NCI-H2171 (cell line): ENCODE measurements around the gene XBP1.
"Not testable (repeated sequence)": the region's sequence is repeated elsewhere in the genome, so short reads cannot be mapped to it uniquely, and the experiment has no call there.

Source experiments
- DNase-seq: peaks from one replicate; lab custom pipeline; 2025; lab: John Stamatoyannopoulos, UW

The XBP1 gene

GRCh38 chr22:28791841-28792490, 8.4 kb downstream of the XBP1 start:
- DNase-seq, result no peak

- DNase-seq, result no peak
These were observed 9.2 kb downstream of the XBP1 start for GRCh38 chr22:28791124-28791523.

GRCh38 chr22:28788601-28789000, 11.8 kb downstream of the XBP1 start:
- peak; percentile 37 for DNase-seq

- no peak for DNase-seq
These were observed 16.3 kb downstream of the XBP1 start for GRCh38 chr22:28783786-28784671.

GRCh38 chr22:28780296-28780695, 20.1 kb downstream of the XBP1 start:
- DNase-seq, result no peak

GRCh38 chr22:28779833-28780232, 20.5 kb downstream of the XBP1 start:
- DNase-seq, result no peak

GRCh38 chr22:28774378-28774777, 26.0 kb downstream of the XBP1 start:
- DNase-seq, result no peak

GRCh38 chr22:28773461-28773867, 26.9 kb downstream of the XBP1 start:
- no peak for DNase-seq

- peak; percentile 98 for DNase-seq
These were observed 27.5 kb downstream of the XBP1 start, which contains the start of gene CCDC117 for GRCh38 chr22:28772633-28773460. Gene CCDC117, plus strand, starts transcription at chr22:28772695. Its CDS starts 155 bp downstream, at chr22:28772850.

- peak; percentile 79 for DNase-seq
These were observed 29.1 kb downstream of the XBP1 start for GRCh38 chr22:28771195-28771791.

- no peak for DNase-seq
These were observed 30.8 kb downstream of the XBP1 start for GRCh38 chr22:28769394-28770085.

GRCh38 chr22:28768701-28769393, 31.5 kb downstream of the XBP1 start:
- no peak for DNase-seq

GRCh38 chr22:28766628-28767027, 33.7 kb downstream of the XBP1 start:
- DNase-seq, result no peak

- not testable (repeated sequence) for DNase-seq
These were observed 38.4 kb downstream of the XBP1 start for GRCh38 chr22:28762000-28762399.

- no peak for DNase-seq
These were observed 39.0 kb downstream of the XBP1 start for GRCh38 chr22:28761449-28761755.

GRCh38 chr22:28759861-28760560, 40.4 kb downstream of the XBP1 start:
- no peak for DNase-seq

GRCh38 chr22:28754512-28754911, 45.9 kb downstream of the XBP1 start:
- DNase-seq, result not testable (repeated sequence)

GRCh38 chr22:28750471-28750881, 49.9 kb downstream of the XBP1 start:
- DNase-seq, result no peak
